GM21529 (cell line): ENCODE data around the gene SMIM36.
A peak's percentile ranks its signal among the peaks of the same experiment; 100 is the strongest.
"Not testable (repeated sequence)": the region's sequence is repeated elsewhere in the genome, so short reads cannot be mapped to it uniquely, and the experiment has no call there.

Source experiments
- ATAC-seq: cut with Tn5 transposase; IDR thresholded peaks from one replicate; pipeline ENCODE4 v1.9.1; 2021; ENCODE audit not compliant: unreplicated experiment

SMIM36 gene

DNA sequence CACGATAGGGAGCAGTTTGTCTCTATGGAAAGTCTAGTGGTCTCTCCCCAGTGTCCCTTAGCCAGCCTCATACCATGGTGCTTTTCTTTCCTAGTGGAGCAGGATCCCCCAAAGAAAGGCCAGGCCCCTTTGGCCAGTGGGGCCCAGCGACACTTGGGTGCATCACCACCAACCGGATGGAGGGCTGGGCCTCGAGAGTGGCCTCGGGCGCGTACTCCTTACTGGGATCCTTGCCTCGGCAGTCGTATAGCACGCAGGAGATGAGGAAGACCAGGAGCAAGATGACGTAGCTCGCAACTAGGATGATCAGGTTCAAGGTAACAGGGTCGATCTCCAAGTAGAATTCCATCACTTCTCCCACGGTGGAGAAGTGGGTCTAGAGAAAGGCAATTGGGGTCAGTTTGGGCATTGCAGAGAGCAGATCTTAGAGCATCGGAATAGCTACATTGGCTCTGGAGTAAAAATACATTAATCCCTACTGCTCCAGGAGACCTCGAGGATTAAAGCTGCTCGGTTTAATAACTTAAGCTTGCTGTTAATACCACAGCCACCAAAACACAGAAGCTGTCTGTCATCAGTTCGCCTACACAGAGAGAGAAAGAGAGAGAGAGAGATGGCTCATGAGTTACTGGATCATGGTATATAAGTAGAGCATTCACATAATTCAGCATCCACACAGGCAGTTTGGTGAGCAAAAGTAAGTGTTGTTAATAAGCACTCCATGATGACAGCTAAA, at the start of gene SMIM36:
SMIM36 (minus strand) TSS at position 467 of the 736 bp plus-strand sequence.
- no peak for ATAC-seq

- ATAC-seq: no peak
Measured at GRCh38 chr17:55555772-55556171, 44.5 kb upstream of the SMIM36 start.

DNA sequence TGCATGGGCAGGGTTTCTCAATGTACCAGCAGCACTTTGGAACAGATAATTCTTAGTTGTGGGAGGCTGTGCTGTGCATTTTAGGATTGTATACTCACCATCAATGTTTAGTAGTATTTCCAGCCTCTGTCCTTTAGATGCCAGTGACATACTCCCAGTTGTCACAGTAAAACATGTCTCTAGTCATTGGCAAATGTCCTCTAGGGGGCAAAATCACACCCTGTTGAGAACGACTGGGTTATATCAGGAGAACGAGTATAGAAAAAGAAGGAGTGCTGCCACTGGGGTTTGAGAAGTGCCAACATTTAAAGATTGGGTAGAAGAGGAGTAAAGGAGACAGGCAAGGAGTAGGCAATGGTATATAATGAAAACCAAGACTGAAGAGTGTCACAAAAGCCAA, 37.9 kb upstream of the SMIM36 start:
- no peak for ATAC-seq

DNA sequence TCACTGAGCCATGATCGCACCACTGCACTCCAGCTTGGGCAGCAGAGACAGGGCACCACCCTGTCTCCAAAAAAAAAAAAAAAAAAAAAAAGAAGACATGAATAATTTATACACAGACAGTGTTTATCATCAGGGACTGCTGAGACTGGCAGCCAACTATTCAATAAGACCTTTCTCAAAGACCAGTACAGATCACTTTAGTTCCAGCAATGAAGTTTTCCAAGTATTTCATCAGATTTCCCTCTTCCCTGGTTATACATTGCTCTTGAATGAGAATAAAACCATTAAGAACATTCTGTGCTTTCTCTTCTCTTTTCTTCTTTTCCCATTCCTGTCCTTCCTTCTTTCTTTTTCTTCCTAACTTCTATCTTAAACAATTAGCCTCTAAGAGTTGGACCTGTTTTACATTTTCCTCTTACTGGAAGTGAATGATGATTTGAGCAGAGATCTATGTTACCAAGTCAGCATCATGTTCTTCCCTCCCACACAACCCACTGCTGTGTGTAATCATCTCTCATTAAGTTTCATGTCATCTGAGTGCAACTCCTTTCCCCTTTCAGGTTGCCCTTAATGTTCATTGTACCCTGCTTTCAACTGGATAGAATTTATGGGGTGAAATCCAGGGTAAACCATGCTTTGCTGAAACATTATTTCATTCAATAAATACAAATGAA, 35.9 kb upstream of the SMIM36 start:
- ATAC-seq: no peak

GRCh38 chr17:55546481-55546880, 35.2 kb upstream of the SMIM36 start:
- no peak for ATAC-seq

GRCh38 chr17:55545806-55546205, 34.6 kb upstream of the SMIM36 start:
- no peak for ATAC-seq

DNA sequence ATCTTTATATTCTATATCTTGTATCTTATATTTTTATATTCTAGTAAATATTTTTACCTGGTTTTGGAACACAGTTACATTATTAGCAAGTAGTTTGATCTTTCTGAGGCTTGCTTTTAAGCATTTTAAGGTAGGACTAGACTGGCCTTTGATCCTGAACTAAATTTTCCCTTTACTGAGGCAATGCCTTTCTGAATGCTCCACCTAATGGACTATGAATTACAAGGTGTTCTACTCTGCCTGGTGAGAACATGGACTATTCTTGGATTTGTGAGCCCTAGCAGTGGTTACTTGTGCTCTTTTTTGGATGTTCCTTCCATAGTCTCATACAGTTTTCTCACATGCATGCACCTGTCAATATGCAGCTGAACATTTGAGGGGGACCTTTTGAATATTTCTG, 32.5 kb upstream of the SMIM36 start:
- ATAC-seq: no peak

GRCh38 chr17:55540414-55541091, 29.3 kb upstream of the SMIM36 start:
- ATAC-seq: no peak

- ATAC-seq: no peak
Measured at GRCh38 chr17:55536205-55536604, 25.0 kb upstream of the SMIM36 start.

DNA sequence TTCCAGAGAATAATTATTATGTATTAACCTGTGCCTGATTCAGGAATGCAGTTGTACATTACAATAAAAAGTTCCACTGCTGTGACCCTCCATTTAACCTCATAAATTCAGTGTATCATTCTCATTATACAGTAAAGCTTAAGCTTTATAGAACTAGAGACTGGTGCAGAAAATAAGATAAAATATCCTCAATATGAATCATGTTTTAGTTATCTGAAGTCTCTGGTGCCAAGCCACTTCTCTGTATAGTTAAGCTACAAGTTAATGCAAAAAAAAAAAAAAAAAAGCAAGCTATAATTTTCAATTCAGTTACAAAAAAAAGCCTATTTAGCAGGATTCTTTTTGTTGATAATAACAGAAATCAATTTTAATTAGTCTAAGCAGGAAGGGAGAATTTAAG, 22.4 kb upstream of the SMIM36 start:
- no peak for ATAC-seq

- no peak for ATAC-seq
Measured at GRCh38 chr17:55532670-55533069, 21.4 kb upstream of the SMIM36 start.

DNA sequence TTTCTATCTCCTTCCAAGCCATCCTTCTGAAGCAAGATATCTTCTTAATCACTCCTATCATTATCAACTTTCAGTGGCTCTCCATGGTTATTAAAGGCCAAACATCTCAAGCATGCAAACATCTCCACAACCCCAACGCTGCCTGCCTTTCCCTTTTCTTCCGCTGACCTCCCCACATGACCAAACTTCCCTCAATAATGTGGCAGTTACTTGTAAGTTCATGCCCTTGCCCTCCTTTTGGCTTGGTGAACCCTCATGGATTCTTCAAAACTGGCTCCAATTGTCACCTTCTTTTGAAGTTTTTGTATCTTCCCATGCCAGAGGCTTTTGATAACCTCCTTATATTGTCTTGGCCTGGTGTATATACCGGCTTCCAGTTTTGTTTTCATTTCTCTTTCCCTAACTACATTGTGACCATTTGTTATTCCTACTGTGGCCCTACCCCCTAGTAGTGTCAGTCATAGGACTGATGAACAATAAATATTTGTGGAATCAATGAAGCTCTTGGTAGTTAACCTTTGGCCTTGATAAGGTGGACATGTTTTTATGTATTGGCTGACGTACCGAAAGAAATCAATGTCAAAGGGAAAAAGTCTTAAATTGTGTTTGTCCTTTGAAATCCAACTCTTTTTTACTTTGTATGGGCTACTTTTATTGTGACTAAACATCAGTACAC, 19.9 kb upstream of the SMIM36 start:
- no peak for ATAC-seq

GRCh38 chr17:55530064-55530463, 18.8 kb upstream of the SMIM36 start:
- no peak for ATAC-seq

GRCh38 chr17:55527540-55528118, 16.4 kb upstream of the SMIM36 start:
- ATAC-seq: no peak

GRCh38 chr17:55524440-55525220, 13.4 kb upstream of the SMIM36 start:
- peak; percentile 64 for ATAC-seq

GRCh38 chr17:55523032-55523431, 11.8 kb upstream of the SMIM36 start:
- ATAC-seq: not testable (repeated sequence)

GRCh38 chr17:55521186-55521585, 9.9 kb upstream of the SMIM36 start:
- ATAC-seq: no peak

- ATAC-seq: no peak
Measured at GRCh38 chr17:55520402-55520801, 9.2 kb upstream of the SMIM36 start.

GRCh38 chr17:55518510-55518909, 7.3 kb upstream of the SMIM36 start:
- ATAC-seq: no peak

- peak; percentile 82 for ATAC-seq
Measured at GRCh38 chr17:55513885-55514590, 2.8 kb upstream of the SMIM36 start.
